Measurements from ENCODE around the gene GNAI3. TPM values are rescaled to one million over a fixed set of nuclear protein-coding genes. Genes with fewer than 3 reads are reported as not detected.

The GNAI3 gene
- total and polyA plus RNA-seq, 2 of the 13 experiments (the other 11 are each of a cell fraction or from before 2014, with no cell fraction given) = 4.3 to 9.0 TPM

DNA sequence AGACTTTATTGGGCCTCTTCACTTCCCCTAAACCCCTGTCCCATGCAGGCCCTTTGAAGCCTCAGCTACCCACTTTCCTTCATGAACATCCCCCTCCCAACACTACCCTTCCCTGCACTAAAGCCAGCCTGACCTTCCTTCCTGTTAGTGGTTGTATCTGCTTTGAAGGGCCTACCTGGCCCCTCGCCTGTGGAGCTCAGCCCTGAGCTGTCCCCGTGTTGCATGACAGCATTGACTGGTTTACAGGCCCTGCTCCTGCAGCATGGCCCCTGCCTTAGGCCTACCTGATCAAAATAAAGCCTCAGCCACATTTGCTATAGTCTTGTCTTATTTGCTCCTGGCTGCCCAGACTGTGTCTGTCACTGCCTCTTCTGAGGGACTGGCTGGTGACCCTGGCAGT is 113.0 kb downstream of the GNAI3 start:
- FAIRE-seq (no peak), DNase-seq (ENCODE audit: low spot score) (no peak), ATAC-seq (no peak)
- H3K27ac ChIP-seq (ENCODE audit: extremely low read length, insufficient read depth, low read length) = no peak overlapping the region
- 88% methylated on average over 2 of the region's 2 CpGs for WGBS (ENCODE audit: low lambda C conversion rate)
- TF ChIP-seq HMGA1 (CRISPR knock-in tag; conservative IDR thresholded peaks at IDR 0.05) = no peak
- TF ChIP-seq, protein P1, sequence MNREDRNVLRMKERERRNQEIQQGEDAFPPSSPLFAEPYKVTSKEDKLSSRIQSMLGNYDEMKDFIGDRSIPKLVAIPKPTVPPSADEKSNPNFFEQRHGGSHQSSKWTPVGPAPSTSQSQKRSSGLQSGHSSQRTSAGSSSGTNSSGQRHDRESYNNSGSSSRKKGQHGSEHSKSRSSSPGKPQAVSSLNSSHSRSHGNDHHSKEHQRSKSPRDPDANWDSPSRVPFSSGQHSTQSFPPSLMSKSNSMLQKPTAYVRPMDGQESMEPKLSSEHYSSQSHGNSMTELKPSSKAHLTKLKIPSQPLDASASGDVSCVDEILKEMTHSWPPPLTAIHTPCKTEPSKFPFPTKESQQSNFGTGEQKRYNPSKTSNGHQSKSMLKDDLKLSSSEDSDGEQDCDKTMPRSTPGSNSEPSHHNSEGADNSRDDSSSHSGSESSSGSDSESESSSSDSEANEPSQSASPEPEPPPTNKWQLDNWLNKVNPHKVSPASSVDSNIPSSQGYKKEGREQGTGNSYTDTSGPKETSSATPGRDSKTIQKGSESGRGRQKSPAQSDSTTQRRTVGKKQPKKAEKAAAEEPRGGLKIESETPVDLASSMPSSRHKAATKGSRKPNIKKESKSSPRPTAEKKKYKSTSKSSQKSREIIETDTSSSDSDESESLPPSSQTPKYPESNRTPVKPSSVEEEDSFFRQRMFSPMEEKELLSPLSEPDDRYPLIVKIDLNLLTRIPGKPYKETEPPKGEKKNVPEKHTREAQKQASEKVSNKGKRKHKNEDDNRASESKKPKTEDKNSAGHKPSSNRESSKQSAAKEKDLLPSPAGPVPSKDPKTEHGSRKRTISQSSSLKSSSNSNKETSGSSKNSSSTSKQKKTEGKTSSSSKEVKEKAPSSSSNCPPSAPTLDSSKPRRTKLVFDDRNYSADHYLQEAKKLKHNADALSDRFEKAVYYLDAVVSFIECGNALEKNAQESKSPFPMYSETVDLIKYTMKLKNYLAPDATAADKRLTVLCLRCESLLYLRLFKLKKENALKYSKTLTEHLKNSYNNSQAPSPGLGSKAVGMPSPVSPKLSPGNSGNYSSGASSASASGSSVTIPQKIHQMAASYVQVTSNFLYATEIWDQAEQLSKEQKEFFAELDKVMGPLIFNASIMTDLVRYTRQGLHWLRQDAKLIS (CRISPR knock-in tag; IDR thresholded peaks at IDR 0.05) = no peak
- TF ChIP-seq, protein P2, sequence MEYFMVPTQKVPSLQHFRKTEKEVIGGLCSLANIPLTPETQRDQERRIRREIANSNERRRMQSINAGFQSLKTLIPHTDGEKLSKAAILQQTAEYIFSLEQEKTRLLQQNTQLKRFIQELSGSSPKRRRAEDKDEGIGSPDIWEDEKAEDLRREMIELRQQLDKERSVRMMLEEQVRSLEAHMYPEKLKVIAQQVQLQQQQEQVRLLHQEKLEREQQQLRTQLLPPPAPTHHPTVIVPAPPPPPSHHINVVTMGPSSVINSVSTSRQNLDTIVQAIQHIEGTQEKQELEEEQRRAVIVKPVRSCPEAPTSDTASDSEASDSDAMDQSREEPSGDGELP (IDR thresholded peaks at IDR 0.05; ENCODE audit: borderline replicate concordance, low read depth) = no peak
- TF ChIP-seq TAF15 (IDR thresholded peaks at IDR 0.05; ENCODE audit: low read depth, low read length, poor library complexity, severe bottlenecking) = no peak
- TF ChIP-seq ZNF816 (CRISPR knock-in tag; IDR thresholded peaks at IDR 0.05; ENCODE audit: borderline replicate concordance) = no peak
- no peak for TF ChIP-seq MXI1 (IDR thresholded peaks at IDR 0.05; ENCODE audit: borderline replicate concordance, low read depth, low read length)
- TF ChIP-seq PAWR (CRISPR knock-in tag; IDR thresholded peaks at IDR 0.05; ENCODE audit: borderline replicate concordance) = no peak
- no peak for TF ChIP-seq ZC3H13 (CRISPR knock-in tag; IDR thresholded peaks at IDR 0.05)
- TF ChIP-seq, protein P3, sequence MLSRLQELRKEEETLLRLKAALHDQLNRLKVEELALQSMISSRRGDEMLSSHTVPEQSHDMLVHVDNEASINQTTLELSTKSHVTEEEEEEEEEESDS (CRISPR knock-in tag; IDR thresholded peaks at IDR 0.05; ENCODE audit: borderline replicate concordance) = no peak
- TF ChIP-seq, protein P4, sequence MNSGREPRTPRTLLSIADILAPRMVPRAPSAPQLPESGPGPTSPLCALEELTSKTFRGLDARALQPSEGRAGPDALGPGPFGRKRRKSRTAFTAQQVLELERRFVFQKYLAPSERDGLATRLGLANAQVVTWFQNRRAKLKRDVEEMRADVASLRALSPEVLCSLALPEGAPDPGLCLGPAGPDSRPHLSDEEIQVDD (CRISPR knock-in tag; IDR thresholded peaks at IDR 0.05; ENCODE audit: borderline replicate concordance) = no peak
- no peak for TF ChIP-seq ZNF777 (CRISPR knock-in tag; IDR thresholded peaks at IDR 0.05)
- TF ChIP-seq SAP130 (CRISPR knock-in tag; IDR thresholded peaks at IDR 0.05; ENCODE audit: low read depth) = no peak
- H3K36me3 ChIP-seq (replicated peaks in 1 of 2; ENCODE audit: control insufficient read depth in 1 of 2, insufficient read depth in 2 of 2, low read length in 2 of 2) = no peaks in the 10 kb centered on the region; a peak in 2 of 5 replicates
- peaks cover 22% of the 10 kb centered on the region; the same call in 1 of the 2 replicates for H3K4me1 ChIP-seq (ENCODE audit: insufficient read depth, low read length)
- no peaks in the 10 kb centered on the region for H3K9me3 ChIP-seq (ENCODE audit: low read length)
- no peak overlapping the region for H3K4me3 ChIP-seq (replicated peaks in 1 of 3; ENCODE audit: insufficient read depth in 1 of 3, low read depth in 2 of 3, low read length in 3 of 3)
- H3K4me2 ChIP-seq (ENCODE audit: low read depth, low read length) = no peak overlapping the region
- no peaks in the 10 kb centered on the region for H3K79me2 ChIP-seq (ENCODE audit: insufficient read depth, low read length)
- intact Hi-C loops (cut with micrococcal nuclease; ENCODE audit: unreplicated experiment) (no loop called here), in situ Hi-C loops (cut with HindIII; ENCODE audit: extremely low pct_ligation_motif_present, low pct_unique_long_range_greater_than_20kb) (loop anchor here (10.0 kb wide), 1 partner anchor 53 kb away; the partner anchor contains the start of gene GSTM5)
- BruUV-seq (replicated peaks) = no TSS peak
- H3K27me3 ChIP-seq (ENCODE audit: control insufficient read depth in 1 of 2, insufficient read depth in 2 of 2, low read length in 2 of 2) = no peaks in the 10 kb centered on the region
- no peak overlapping the region for H3K9ac ChIP-seq (ENCODE audit: insufficient read depth, low read depth, low read length)
- CTCF ChIA-PET (ENCODE audit: low intra/inter-chr PET ratio, low total read pairs) = no interaction called here
- POLR2A ChIA-PET = no interaction called here
- no peaks in the 10 kb centered on the region for H4K20me1 ChIP-seq (ENCODE audit: insufficient read depth, low read length)
- no peak overlapping the region for H2AFZ ChIP-seq (ENCODE audit: low read length)
